ENCODE results near the gene C14orf93. TPM values are rescaled to one million over a fixed set of nuclear protein-coding genes. Genes with fewer than 3 reads are reported as not detected.
A peak's percentile ranks its signal among the peaks of the same experiment; 100 is the strongest.

C14orf93 gene
- polyA plus RNA-seq, 5 donors: 20.6 to 23.2 (median 21.5) TPM

- DNase-seq: no peak
These were observed 37.2 kb upstream of the C14orf93 start for GRCh38 chr14:23047034-23047634.

GRCh38 chr14:23045419-23046357 is 35.7 kb upstream of the C14orf93 start:
- no peak for DNase-seq

- DNase-seq: no peak
These were observed 34.9 kb upstream of the C14orf93 start for GRCh38 chr14:23044840-23045239.

- no peak for DNase-seq
These were observed 33.8 kb upstream of the C14orf93 start for GRCh38 chr14:23043754-23044153.

- DNase-seq: no peak
These were observed 33.2 kb upstream of the C14orf93 start for GRCh38 chr14:23043145-23043544.

GRCh38 chr14:23042162-23042965 is 32.4 kb upstream of the C14orf93 start, which contains the start of gene PSMB11:
Gene PSMB11 (plus strand): TSS chr14:23042212. CDS start chr14:23042226, 14 bp downstream.
- no peak for DNase-seq

GRCh38 chr14:23041729-23042128 is 31.8 kb upstream of the C14orf93 start:
- no peak for DNase-seq

GRCh38 chr14:23040100-23040499 is 30.2 kb upstream of the C14orf93 start:
- DNase-seq: no peak

GRCh38 chr14:23035303-23036144 is 25.6 kb upstream of the C14orf93 start:
- DNase-seq: no peak

GRCh38 chr14:23034498-23035302 is 24.8 kb upstream of the C14orf93 start, which contains the start of gene PSMB5:
Gene PSMB5 (minus strand): TSS chr14:23034900. CDS start chr14:23034881, 19 bp downstream.
- DNase-seq: peak; percentile 93

- no peak for DNase-seq
These were observed 24.0 kb upstream of the C14orf93 start for GRCh38 chr14:23033801-23034497.

GRCh38 chr14:23033251-23033727 is 23.3 kb upstream of the C14orf93 start:
- DNase-seq: no peak

- no peak for DNase-seq
These were observed 21.0 kb upstream of the C14orf93 start for GRCh38 chr14:23030936-23031335.

- no peak for DNase-seq
These were observed 18.9 kb upstream of the C14orf93 start for GRCh38 chr14:23028799-23029198.

- no peak for DNase-seq
These were observed 15.3 kb upstream of the C14orf93 start for GRCh38 chr14:23025151-23025814.

GRCh38 chr14:23024612-23025075 is 14.7 kb upstream of the C14orf93 start:
- DNase-seq: no peak

- no peak for DNase-seq
These were observed 13.8 kb upstream of the C14orf93 start for GRCh38 chr14:23023795-23024152.

GRCh38 chr14:23023022-23023794 is 13.3 kb upstream of the C14orf93 start:
- DNase-seq: no peak
